Peyer's patch (tissue), 4 donors: ENCODE results near the gene NRXN3.

ENCODE experiments used
- POLR2A ChIP-seq, 2 donors: fragments of 450-650 bp; IDR thresholded peaks; one replicate each; pipeline ENCODE4 v1.5.1; 2017; ENCODE audit warnings: antibody characterized with exemption in 2 of 2, mild to moderate bottlenecking in 2 of 2, moderate library complexity in 2 of 2
- TF ChIP-seq, protein P1 (sequence below), 6 experiments: fragments of 450-650 bp in 4 of 6; fragments of 200-600 bp in 2 of 6; sonication (generic) in 1 of 6; IDR thresholded peaks; one replicate each; pipeline ENCODE4 v1.5.1; 2017 to 2019; ENCODE audit warnings: antibody characterized with exemption in 6 of 6, mild to moderate bottlenecking in 3 of 6, moderate library complexity in 1 of 6

DNA sequence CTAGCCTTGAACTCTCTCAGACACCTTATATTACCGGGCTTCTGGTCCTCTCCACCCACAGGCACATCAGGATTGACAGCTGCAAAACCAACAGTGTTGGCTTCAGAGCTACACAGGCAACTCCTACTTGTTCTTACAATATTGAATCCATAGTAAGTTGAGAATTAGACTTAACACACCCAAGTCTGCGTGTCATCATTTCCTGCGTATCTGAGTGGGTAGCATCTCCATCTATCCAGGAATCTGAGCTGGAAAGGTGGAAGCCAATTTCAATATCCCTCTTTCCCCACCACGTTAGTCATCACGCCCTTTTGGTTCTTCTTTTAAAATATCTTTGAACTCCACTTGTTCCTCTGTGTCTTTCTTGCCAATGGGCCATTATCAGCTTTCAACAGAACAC, 37.2 kb downstream of the NRXN3 start:
- TF ChIP-seq, protein P1, sequence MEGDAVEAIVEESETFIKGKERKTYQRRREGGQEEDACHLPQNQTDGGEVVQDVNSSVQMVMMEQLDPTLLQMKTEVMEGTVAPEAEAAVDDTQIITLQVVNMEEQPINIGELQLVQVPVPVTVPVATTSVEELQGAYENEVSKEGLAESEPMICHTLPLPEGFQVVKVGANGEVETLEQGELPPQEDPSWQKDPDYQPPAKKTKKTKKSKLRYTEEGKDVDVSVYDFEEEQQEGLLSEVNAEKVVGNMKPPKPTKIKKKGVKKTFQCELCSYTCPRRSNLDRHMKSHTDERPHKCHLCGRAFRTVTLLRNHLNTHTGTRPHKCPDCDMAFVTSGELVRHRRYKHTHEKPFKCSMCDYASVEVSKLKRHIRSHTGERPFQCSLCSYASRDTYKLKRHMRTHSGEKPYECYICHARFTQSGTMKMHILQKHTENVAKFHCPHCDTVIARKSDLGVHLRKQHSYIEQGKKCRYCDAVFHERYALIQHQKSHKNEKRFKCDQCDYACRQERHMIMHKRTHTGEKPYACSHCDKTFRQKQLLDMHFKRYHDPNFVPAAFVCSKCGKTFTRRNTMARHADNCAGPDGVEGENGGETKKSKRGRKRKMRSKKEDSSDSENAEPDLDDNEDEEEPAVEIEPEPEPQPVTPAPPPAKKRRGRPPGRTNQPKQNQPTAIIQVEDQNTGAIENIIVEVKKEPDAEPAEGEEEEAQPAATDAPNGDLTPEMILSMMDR (IDR thresholded peaks at IDR 0.05): no peak
- TF ChIP-seq POLR2A (IDR thresholded peaks at IDR 0.05): no peak
